GM18861 (cell line): Measurements from ENCODE around the gene CEND1.

ENCODE experiments used
- ATAC-seq: cut with Tn5 transposase; IDR thresholded peaks from one replicate; pipeline ENCODE4 v1.9.1; 2021; ENCODE audit not compliant: unreplicated experiment

CEND1 gene

GRCh38 chr11:796565-797295 lies 6.8 kb upstream of the CEND1 start:
- ATAC-seq = no peak

GRCh38 chr11:795634-796564 lies 6.0 kb upstream of the CEND1 start:
- no peak for ATAC-seq

- no peak for ATAC-seq
Measured at GRCh38 chr11:794766-795633, 5.1 kb upstream of the CEND1 start.

GRCh38 chr11:794013-794765 lies 4.3 kb upstream of the CEND1 start:
- no peak for ATAC-seq

- no peak for ATAC-seq
Measured at GRCh38 chr11:793556-793955, 3.7 kb upstream of the CEND1 start.

- ATAC-seq = no peak
Measured at GRCh38 chr11:792873-793272, 3.0 kb upstream of the CEND1 start.

GRCh38 chr11:792535-792821 lies 2.6 kb upstream of the CEND1 start:
- no peak for ATAC-seq

GRCh38 chr11:791658-792534 lies 2.0 kb upstream of the CEND1 start:
- ATAC-seq = no peak

- no peak for ATAC-seq
Measured at GRCh38 chr11:790721-791564, 1.1 kb upstream of the CEND1 start.

GRCh38 chr11:788953-789940 lies 643 bp downstream of the CEND1 start:
- ATAC-seq = no peak

- no peak for ATAC-seq
Measured at GRCh38 chr11:788009-788640, 1.8 kb downstream of the CEND1 start.

GRCh38 chr11:787084-787675 lies 2.7 kb downstream of the CEND1 start:
- ATAC-seq = no peak

GRCh38 chr11:786235-787083 lies 3.4 kb downstream of the CEND1 start:
- no peak for ATAC-seq

- ATAC-seq = no peak
Measured at GRCh38 chr11:783581-784015, 6.3 kb downstream of the CEND1 start.

- no peak for ATAC-seq
Measured at GRCh38 chr11:782264-783174, 7.4 kb downstream of the CEND1 start.
